Measurements from ENCODE around the gene FMNL2. TPM values are rescaled to one million over a fixed set of nuclear protein-coding genes. Genes with fewer than 3 reads are reported as not detected.

Gene FMNL2
- total RNA-seq, 1 experiment from 2014 or later = 33.6 TPM

DNA sequence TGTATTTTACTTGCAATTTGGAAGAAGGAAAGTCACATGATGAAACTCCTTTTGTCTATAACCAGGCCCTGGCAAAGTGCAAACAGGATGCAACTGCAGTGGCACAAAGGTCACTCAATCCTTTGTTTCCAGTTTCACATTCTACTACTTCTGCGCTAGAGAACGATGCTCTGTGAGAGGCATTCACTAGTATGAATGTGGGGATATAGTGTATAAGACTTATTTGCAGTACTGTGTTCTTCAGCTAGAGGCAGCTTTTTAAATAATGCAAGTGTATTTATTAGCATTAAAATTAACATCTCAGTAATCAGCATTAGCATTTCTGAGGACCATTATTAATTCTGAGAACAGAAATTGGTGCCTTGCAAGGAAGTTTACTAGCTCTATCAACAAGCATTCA, 313.4 kb downstream of the FMNL2 start:
- TF ChIP-seq CTCF (IDR thresholded peaks at IDR 0.05) (peak; percentile 49; the same call in 1 of the 2 replicates), TCF7L2 (IDR thresholded peaks at IDR 0.05; ENCODE audit: low read depth, low read length) (no peak), SIN3A (IDR thresholded peaks at IDR 0.05; ENCODE audit: borderline replicate concordance, insufficient read depth, low read depth, low read length) (no peak)
- TF ChIP-seq, protein P1, sequence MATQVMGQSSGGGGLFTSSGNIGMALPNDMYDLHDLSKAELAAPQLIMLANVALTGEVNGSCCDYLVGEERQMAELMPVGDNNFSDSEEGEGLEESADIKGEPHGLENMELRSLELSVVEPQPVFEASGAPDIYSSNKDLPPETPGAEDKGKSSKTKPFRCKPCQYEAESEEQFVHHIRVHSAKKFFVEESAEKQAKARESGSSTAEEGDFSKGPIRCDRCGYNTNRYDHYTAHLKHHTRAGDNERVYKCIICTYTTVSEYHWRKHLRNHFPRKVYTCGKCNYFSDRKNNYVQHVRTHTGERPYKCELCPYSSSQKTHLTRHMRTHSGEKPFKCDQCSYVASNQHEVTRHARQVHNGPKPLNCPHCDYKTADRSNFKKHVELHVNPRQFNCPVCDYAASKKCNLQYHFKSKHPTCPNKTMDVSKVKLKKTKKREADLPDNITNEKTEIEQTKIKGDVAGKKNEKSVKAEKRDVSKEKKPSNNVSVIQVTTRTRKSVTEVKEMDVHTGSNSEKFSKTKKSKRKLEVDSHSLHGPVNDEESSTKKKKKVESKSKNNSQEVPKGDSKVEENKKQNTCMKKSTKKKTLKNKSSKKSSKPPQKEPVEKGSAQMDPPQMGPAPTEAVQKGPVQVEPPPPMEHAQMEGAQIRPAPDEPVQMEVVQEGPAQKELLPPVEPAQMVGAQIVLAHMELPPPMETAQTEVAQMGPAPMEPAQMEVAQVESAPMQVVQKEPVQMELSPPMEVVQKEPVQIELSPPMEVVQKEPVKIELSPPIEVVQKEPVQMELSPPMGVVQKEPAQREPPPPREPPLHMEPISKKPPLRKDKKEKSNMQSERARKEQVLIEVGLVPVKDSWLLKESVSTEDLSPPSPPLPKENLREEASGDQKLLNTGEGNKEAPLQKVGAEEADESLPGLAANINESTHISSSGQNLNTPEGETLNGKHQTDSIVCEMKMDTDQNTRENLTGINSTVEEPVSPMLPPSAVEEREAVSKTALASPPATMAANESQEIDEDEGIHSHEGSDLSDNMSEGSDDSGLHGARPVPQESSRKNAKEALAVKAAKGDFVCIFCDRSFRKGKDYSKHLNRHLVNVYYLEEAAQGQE (IDR thresholded peaks at IDR 0.05; ENCODE audit: insufficient read depth in 1 of 2, low read depth in 2 of 2, low read length in 1 of 2) = no peak
- POLR2A ChIA-PET = no interaction called here
- H3K9me3 ChIP-seq (ENCODE audit: control insufficient read depth, insufficient read depth, low read depth, low read length) = no peaks in the 10 kb centered on the region
- BruUV-seq (replicated peaks) = no TSS peak
- in situ Hi-C loops (cut with HindIII; ENCODE audit: low pct_unique_long_range_greater_than_20kb, low sequenced_read_pairs) (no loop called here), intact Hi-C loops (cut with micrococcal nuclease; ENCODE audit: unreplicated experiment) (no loop called here)
- CTCF ChIA-PET = interaction anchor here (1.7 kb wide), 1 partner anchor 472 kb away, joined by 3 read pairs; the partner anchor contains the start of gene STAM2
- ATAC-seq (no peak), DNase-seq (ENCODE audit: low read depth, low spot score) (no peak)
- H3K27ac ChIP-seq (ENCODE audit: low read length) = no peak overlapping the region
- H3K36me3 ChIP-seq (ENCODE audit: control insufficient read depth, insufficient read depth, low read length) = peaks cover 17% of the 10 kb centered on the region
- H3K27me3 ChIP-seq (ENCODE audit: control insufficient read depth, insufficient read depth, low read length) = no peaks in the 10 kb centered on the region
- H3K4me1 ChIP-seq (ENCODE audit: control insufficient read depth, insufficient read depth, low read length) = peaks cover 20% of the 10 kb centered on the region
- no peak overlapping the region for H3K4me3 ChIP-seq (ENCODE audit: low read depth in 2 of 2, low read length in 2 of 2)

DNA sequence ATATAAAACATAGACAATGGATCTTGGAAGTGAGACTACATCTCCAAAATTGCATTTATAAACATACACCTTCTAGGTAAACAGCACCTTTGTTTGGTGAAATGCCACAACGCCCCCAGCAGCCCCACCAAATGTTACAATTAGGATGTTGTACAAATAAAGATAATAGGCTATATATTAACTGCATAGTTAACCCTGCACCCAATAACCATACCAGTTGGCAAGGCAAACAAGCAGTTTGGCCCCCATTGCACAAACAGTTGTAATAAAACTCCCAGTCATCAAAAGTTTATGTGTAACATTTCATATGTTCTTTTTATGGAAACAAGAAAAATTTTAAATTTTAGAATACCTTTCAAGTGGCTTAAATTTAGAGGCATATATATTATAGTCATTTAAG, 315.0 kb downstream of the FMNL2 start:
- no peak for ATAC-seq
- no TSS peak for BruUV-seq (replicated peaks)
- no peaks in the 10 kb centered on the region for H3K9me3 ChIP-seq (ENCODE audit: control insufficient read depth, insufficient read depth, low read depth, low read length)
- no peaks in the 10 kb centered on the region for H3K27me3 ChIP-seq (ENCODE audit: control insufficient read depth, insufficient read depth, low read length)
- peaks cover 33% of the 10 kb centered on the region for H3K36me3 ChIP-seq (ENCODE audit: control insufficient read depth, insufficient read depth, low read length)
- H3K4me1 ChIP-seq (ENCODE audit: control insufficient read depth, insufficient read depth, low read length) = peaks cover 20% of the 10 kb centered on the region
- DNase-seq (ENCODE audit: low read depth, low spot score) = no peak
- in situ Hi-C loops (cut with HindIII; ENCODE audit: low pct_unique_long_range_greater_than_20kb, low sequenced_read_pairs) (no loop called here), intact Hi-C loops (cut with micrococcal nuclease; ENCODE audit: unreplicated experiment) (no loop called here)
- CTCF ChIA-PET = no interaction called here
- no peak overlapping the region for H3K4me3 ChIP-seq (ENCODE audit: low read depth in 2 of 2, low read length in 2 of 2)
- POLR2A ChIA-PET = no interaction called here
- TF ChIP-seq, protein P1 (IDR thresholded peaks at IDR 0.05; ENCODE audit: insufficient read depth in 1 of 2, low read depth in 2 of 2, low read length in 1 of 2) = no peak
- TF ChIP-seq TCF7L2 (IDR thresholded peaks at IDR 0.05; ENCODE audit: low read depth, low read length) (no peak), SIN3A (IDR thresholded peaks at IDR 0.05; ENCODE audit: borderline replicate concordance, insufficient read depth, low read depth, low read length) (no peak), CTCF (IDR thresholded peaks at IDR 0.05) (no peak), POLR2AphosphoS5 (IDR thresholded peaks at IDR 0.05; ENCODE audit: low read depth, low read length) (no peak)
- no peak overlapping the region for H3K27ac ChIP-seq (ENCODE audit: low read length)

All from Panc1 (cell line).